HG02798 (cell line): Measurements from ENCODE around the gene RANBP3L.

Source experiments
- ATAC-seq: cut with Tn5 transposase; IDR thresholded peaks from one replicate; pipeline ENCODE4 v1.9.1; 2021; ENCODE audit warnings: mild to moderate bottlenecking; ENCODE audit not compliant: unreplicated experiment, poor library complexity

RANBP3L gene

GRCh38 chr5:36246036-36246800 is 55.5 kb downstream of the RANBP3L start:
- ATAC-seq: no peak

GRCh38 chr5:36244076-36244475 is 57.6 kb downstream of the RANBP3L start:
- ATAC-seq: no peak

GRCh38 chr5:36243653-36244052 is 58.0 kb downstream of the RANBP3L start:
- no peak for ATAC-seq

- no peak for ATAC-seq
Measured at GRCh38 chr5:36242534-36243485, 58.9 kb downstream of the RANBP3L start.

- peak; percentile 91 for ATAC-seq
Measured at GRCh38 chr5:36241631-36242533, 59.8 kb downstream of the RANBP3L start, which contains the start of gene NADK2. TSS of gene NADK2 (minus strand) at chr5:36241925. CDS start at chr5:36241798, 127 bp downstream.

GRCh38 chr5:36240779-36241630 is 60.7 kb downstream of the RANBP3L start:
- ATAC-seq: peak; percentile 15

- no peak for ATAC-seq
Measured at GRCh38 chr5:36239370-36240293, 62.1 kb downstream of the RANBP3L start.

- ATAC-seq: no peak
Measured at GRCh38 chr5:36238502-36239295, 63.0 kb downstream of the RANBP3L start.

GRCh38 chr5:36237751-36238150 is 64.0 kb downstream of the RANBP3L start:
- no peak for ATAC-seq

- ATAC-seq: no peak
Measured at GRCh38 chr5:36236801-36237200, 64.9 kb downstream of the RANBP3L start.

GRCh38 chr5:36232533-36232932 is 69.2 kb downstream of the RANBP3L start:
- ATAC-seq: no peak

GRCh38 chr5:36230151-36230790 is 71.4 kb downstream of the RANBP3L start:
- ATAC-seq: no peak

- ATAC-seq: no peak
Measured at GRCh38 chr5:36228505-36228904, 73.2 kb downstream of the RANBP3L start.

- ATAC-seq: no peak
Measured at GRCh38 chr5:36227046-36227445, 74.7 kb downstream of the RANBP3L start.

- no peak for ATAC-seq
Measured at GRCh38 chr5:36222620-36223019, 79.1 kb downstream of the RANBP3L start.

GRCh38 chr5:36217988-36218387 is 83.7 kb downstream of the RANBP3L start:
- no peak for ATAC-seq

- ATAC-seq: no peak
Measured at GRCh38 chr5:36217567-36217966, 84.1 kb downstream of the RANBP3L start.
